Measurements from ENCODE around the gene ACP7.
"Not testable (repeated sequence)": the region's sequence is repeated elsewhere in the genome, so short reads cannot be mapped to it uniquely, and the experiment has no call there.

ACP7 gene

DNA sequence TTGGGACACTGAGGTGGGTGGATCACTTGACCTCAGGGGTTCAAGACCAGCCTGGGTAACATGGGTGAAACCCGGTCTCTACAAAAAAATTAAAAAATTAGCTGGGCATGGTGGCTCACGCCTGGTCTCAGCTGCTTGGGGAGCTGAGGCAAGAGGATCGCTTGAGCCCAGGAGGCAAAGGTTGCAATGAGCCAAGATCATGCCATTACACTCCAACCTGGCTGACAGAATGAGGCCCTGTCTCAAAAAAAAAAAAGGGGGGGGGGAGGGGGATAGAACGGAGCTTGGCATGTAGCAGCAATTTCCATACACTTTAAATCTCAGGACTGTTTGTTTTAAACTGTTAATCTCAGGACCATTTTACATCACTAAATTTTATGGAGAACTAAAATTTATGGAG lies 2.2 kb downstream of the ACP7 start:
- no peaks in the 10 kb centered on the region for H3K9me3 ChIP-seq (ENCODE audit: control insufficient read depth in 2 of 2, low read length in 2 of 2)
- H3K27ac ChIP-seq (ENCODE audit: low read depth in 2 of 2, low read length in 2 of 2), result no peak overlapping the region
- no peaks in the 10 kb centered on the region for H3K4me1 ChIP-seq (ENCODE audit: control insufficient read depth in 2 of 2, insufficient read depth in 2 of 2, low read length in 2 of 2)
- H3K36me3 ChIP-seq (ENCODE audit: control insufficient read depth in 2 of 2, insufficient read depth in 2 of 2, low read length in 2 of 2), result no peaks in the 10 kb centered on the region
- no peak overlapping the region for H3K9ac ChIP-seq (ENCODE audit: low read depth in 1 of 2, low read length in 2 of 2)
- H3K4me3 ChIP-seq (ENCODE audit: low read length in 2 of 2), result no peak overlapping the region
- peaks cover 29% of the 10 kb centered on the region in 2 donors for H3K27me3 ChIP-seq (ENCODE audit: control insufficient read depth in 2 of 2, insufficient read depth in 2 of 2, low read length in 2 of 2)

DNA sequence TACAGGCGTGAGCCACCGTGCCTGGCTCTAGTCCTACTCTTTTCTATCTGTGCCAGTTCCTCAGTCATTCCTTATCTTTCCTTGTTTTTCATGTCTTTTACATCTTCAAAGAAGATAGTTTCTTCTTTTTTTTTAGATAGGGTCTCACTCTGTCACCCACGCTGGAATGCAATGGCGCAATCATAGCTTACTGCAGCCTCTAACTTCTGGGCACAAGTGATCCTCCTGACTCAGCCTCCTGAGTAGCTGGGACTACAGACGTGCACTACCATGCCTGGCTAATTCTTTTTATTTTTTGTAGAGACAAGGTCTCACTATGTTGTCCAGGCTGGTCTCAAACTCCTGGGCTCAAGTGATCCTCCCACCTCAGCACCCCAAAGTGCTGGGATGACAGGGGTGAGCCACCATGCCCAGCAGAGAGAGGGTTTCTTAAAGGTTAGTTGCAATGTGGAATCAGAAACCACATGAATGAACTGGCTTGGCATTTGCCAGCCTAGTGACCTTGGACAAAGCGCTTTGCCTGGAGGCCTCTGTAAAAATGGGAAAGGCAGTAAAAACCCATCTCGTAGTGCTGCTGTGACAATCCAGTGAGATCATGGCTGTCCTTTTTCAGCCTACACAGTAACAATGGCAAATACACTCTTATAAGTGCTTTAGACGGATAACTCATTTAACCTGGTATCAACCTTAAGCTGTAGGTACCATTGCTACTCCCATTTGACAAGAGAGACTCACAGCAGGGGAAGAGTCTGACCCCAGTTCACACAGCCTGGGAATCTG lies 3.9 kb downstream of the ACP7 start:
- no peak overlapping the region for H3K4me3 ChIP-seq (ENCODE audit: low read length in 2 of 2)
- H3K4me1 ChIP-seq (ENCODE audit: control insufficient read depth in 2 of 2, insufficient read depth in 2 of 2, low read length in 2 of 2), result no peaks in the 10 kb centered on the region
- H3K36me3 ChIP-seq (ENCODE audit: control insufficient read depth in 2 of 2, insufficient read depth in 2 of 2, low read length in 2 of 2), result no peaks in the 10 kb centered on the region
- no peaks in the 10 kb centered on the region for H3K9me3 ChIP-seq (ENCODE audit: control insufficient read depth in 2 of 2, low read length in 2 of 2)
- no peak overlapping the region for H3K27ac ChIP-seq (ENCODE audit: low read depth in 2 of 2, low read length in 2 of 2)
- H3K27me3 ChIP-seq (ENCODE audit: control insufficient read depth in 2 of 2, insufficient read depth in 2 of 2, low read length in 2 of 2), result peaks cover 21 to 24% of the 10 kb centered on the region in 2 donors
- no peak overlapping the region for H3K9ac ChIP-seq (ENCODE audit: low read depth in 1 of 2, low read length in 2 of 2)

DNA sequence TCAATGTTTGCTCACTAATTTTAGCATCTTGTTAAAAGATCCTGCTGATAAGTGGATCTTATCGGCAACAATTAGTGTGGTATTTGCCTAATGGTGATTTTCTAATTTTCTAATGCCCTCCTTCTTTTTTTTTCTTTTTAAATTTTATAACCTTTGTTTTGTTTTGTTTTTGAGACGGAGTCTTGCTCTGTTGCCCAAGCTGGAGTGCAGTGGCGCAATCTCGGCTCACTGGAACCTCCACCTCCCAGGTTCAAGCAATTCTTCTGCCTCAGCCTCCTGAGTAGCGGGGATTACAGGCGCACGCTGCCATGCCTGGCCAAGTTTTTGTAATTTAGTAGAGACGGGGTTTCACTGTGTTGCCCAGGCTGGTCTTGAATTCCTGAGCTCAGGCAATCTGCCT lies 5.8 kb downstream of the ACP7 start:
- H3K4me1 ChIP-seq (ENCODE audit: control insufficient read depth in 2 of 2, insufficient read depth in 2 of 2, low read length in 2 of 2), result not testable (repeated sequence)
- H3K27me3 ChIP-seq (ENCODE audit: control insufficient read depth in 2 of 2, insufficient read depth in 2 of 2, low read length in 2 of 2), result peaks cover 10 to 11% of the 10 kb centered on the region in 2 donors

DNA sequence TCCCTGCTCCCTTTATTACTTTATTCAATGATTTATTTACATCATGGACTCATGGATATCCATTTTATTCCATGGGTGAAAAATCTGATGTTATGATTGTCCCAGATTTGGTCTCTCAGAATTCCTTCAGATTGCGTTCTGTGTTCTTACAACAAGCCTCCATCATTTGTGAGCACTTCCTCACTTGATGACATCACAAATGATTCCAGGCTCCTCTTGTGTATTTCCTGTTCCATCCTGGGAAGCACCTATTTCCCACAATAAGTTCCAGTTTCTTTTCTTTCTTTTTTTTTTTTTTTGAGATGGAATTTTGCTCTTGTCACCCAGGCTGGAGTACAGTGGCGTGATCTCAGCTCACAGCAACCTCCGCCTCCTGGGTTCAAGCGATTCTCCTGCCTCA lies 6.7 kb downstream of the ACP7 start:
- Histone ChIP-seq H3K27me3 (ENCODE audit: control insufficient read depth in 2 of 2, insufficient read depth in 2 of 2, low read length in 2 of 2) (peaks cover 1 to 2% of the 10 kb centered on the region in 2 donors), H3K9me3 (ENCODE audit: control insufficient read depth in 2 of 2, low read length in 2 of 2) (no peaks in the 10 kb centered on the region), H3K4me1 (ENCODE audit: control insufficient read depth in 2 of 2, insufficient read depth in 2 of 2, low read length in 2 of 2) (no peaks in the 10 kb centered on the region), H3K4me3 (ENCODE audit: low read length in 2 of 2) (no peak overlapping the region), H3K36me3 (ENCODE audit: control insufficient read depth in 2 of 2, insufficient read depth in 2 of 2, low read length in 2 of 2) (no peaks in the 10 kb centered on the region), H3K9ac (ENCODE audit: low read depth in 1 of 2, low read length in 2 of 2) (no peak overlapping the region), H3K27ac (ENCODE audit: low read depth in 2 of 2, low read length in 2 of 2) (no peak overlapping the region)

More for the DNA sequence above, 5.8 kb downstream of the ACP7 start:
- H3K36me3 ChIP-seq (ENCODE audit: control insufficient read depth in 2 of 2, insufficient read depth in 2 of 2, low read length in 2 of 2); H3K27ac ChIP-seq (ENCODE audit: low read depth in 2 of 2, low read length in 2 of 2); H3K9me3 ChIP-seq (ENCODE audit: control insufficient read depth in 2 of 2, low read length in 2 of 2); H3K4me3 ChIP-seq (ENCODE audit: low read length in 2 of 2); H3K9ac ChIP-seq (ENCODE audit: low read depth in 1 of 2, low read length in 2 of 2): not testable (repeated sequence)

DNA sequence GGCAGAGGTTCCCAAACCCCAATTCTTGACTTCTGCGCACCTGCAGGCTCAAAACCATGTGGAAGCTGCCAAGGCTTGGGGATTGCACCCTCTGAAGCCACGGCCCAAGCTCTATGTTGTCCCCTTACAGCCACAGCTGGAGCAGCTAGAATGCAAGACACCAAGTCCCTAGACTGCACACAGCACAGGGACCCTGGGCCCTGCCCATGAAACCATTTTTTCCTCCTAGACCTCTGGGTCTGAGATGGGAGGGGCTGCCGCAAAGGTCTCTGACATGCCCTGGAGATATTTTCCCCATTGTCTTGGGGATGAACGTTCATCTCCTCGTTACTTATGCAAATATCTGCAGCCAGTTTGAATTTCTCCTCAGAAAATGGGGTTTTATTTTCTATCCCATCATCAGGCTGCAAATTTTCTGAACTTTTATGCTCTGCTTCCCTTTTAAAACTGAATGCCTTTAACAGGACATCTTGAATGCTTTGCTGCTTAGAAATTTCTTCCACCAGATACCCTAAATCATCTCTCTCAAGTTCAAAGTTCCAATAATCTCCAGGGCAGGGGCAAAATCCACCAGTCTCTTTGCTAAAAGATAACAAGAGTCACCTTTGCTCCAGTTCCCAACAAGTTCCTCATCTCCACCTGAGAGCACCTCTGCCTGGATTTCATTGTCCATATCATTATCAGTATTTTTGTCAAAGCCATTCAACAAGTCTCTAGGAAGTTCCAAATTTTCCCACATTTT lies 11.8 kb downstream of the ACP7 start:
- H3K27me3 ChIP-seq (ENCODE audit: control insufficient read depth in 2 of 2, insufficient read depth in 2 of 2, low read length in 2 of 2); H3K36me3 ChIP-seq (ENCODE audit: control insufficient read depth in 2 of 2, insufficient read depth in 2 of 2, low read length in 2 of 2); H3K27ac ChIP-seq (ENCODE audit: low read depth in 2 of 2, low read length in 2 of 2); H3K4me1 ChIP-seq (ENCODE audit: control insufficient read depth in 2 of 2, insufficient read depth in 2 of 2, low read length in 2 of 2); H3K9ac ChIP-seq (ENCODE audit: low read depth in 1 of 2, low read length in 2 of 2); H3K9me3 ChIP-seq (ENCODE audit: control insufficient read depth in 2 of 2, low read length in 2 of 2); H3K4me3 ChIP-seq (ENCODE audit: low read length in 2 of 2): not testable (repeated sequence)

DNA sequence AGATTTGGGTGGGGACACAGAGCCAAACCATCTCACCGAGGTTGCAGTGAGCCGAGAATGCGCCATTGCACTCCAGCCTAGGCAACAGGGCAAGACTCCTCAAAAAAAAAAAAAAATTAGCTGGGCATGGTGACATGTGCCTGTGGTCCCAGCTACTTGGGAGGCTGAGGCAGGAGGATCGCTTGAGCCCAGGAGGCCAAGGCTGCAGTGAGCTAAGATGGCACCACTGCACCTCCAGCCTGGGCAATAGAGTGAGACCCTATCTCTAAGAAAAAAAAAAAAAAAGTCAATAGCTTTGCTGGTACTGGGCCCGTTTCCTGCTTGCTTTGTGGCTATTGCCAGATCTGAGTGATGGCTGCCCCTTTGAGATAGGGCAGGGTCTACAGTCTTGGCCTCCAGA lies 13.1 kb downstream of the ACP7 start:
- no peaks in the 10 kb centered on the region for H3K4me1 ChIP-seq (ENCODE audit: control insufficient read depth in 2 of 2, insufficient read depth in 2 of 2, low read length in 2 of 2)
- H3K4me3 ChIP-seq (ENCODE audit: low read length in 2 of 2), result no peak overlapping the region
- H3K27ac ChIP-seq (ENCODE audit: low read depth in 2 of 2, low read length in 2 of 2), result no peak overlapping the region
- H3K9me3 ChIP-seq (ENCODE audit: control insufficient read depth in 2 of 2, low read length in 2 of 2), result no peaks in the 10 kb centered on the region
- H3K9ac ChIP-seq (ENCODE audit: low read depth in 1 of 2, low read length in 2 of 2), result no peak overlapping the region
- no peaks in the 10 kb centered on the region for H3K36me3 ChIP-seq (ENCODE audit: control insufficient read depth in 2 of 2, insufficient read depth in 2 of 2, low read length in 2 of 2)
- peaks cover 3 to 4% of the 10 kb centered on the region in 2 donors for H3K27me3 ChIP-seq (ENCODE audit: control insufficient read depth in 2 of 2, insufficient read depth in 2 of 2, low read length in 2 of 2)

DNA sequence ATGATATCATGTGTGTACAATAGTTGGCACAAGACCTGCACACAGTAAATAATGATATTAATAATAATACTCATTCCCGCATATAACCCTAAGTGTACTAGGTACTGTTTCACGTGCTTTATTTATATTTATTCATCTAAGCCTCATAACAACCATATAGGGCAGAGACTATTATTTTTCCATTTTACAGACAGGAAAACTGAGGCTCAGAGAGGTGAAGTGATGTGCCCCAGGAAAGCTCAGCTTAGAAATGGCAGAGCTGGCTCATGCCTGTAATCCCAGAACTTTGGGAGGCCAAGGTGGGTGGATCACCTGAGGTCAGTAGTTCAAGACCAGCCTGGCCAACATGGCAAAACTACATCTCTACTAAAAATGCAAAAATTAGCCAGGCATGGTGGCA lies 13.6 kb downstream of the ACP7 start:
- H3K27ac ChIP-seq (ENCODE audit: low read depth in 2 of 2, low read length in 2 of 2), result no peak overlapping the region
- H3K36me3 ChIP-seq (ENCODE audit: control insufficient read depth in 2 of 2, insufficient read depth in 2 of 2, low read length in 2 of 2), result no peaks in the 10 kb centered on the region
- peaks cover 3 to 4% of the 10 kb centered on the region in 2 donors for H3K27me3 ChIP-seq (ENCODE audit: control insufficient read depth in 2 of 2, insufficient read depth in 2 of 2, low read length in 2 of 2)
- no peak overlapping the region for H3K9ac ChIP-seq (ENCODE audit: low read depth in 1 of 2, low read length in 2 of 2)
- H3K4me3 ChIP-seq (ENCODE audit: low read length in 2 of 2), result no peak overlapping the region
- no peaks in the 10 kb centered on the region for H3K4me1 ChIP-seq (ENCODE audit: control insufficient read depth in 2 of 2, insufficient read depth in 2 of 2, low read length in 2 of 2)
- H3K9me3 ChIP-seq (ENCODE audit: control insufficient read depth in 2 of 2, low read length in 2 of 2), result no peaks in the 10 kb centered on the region

DNA sequence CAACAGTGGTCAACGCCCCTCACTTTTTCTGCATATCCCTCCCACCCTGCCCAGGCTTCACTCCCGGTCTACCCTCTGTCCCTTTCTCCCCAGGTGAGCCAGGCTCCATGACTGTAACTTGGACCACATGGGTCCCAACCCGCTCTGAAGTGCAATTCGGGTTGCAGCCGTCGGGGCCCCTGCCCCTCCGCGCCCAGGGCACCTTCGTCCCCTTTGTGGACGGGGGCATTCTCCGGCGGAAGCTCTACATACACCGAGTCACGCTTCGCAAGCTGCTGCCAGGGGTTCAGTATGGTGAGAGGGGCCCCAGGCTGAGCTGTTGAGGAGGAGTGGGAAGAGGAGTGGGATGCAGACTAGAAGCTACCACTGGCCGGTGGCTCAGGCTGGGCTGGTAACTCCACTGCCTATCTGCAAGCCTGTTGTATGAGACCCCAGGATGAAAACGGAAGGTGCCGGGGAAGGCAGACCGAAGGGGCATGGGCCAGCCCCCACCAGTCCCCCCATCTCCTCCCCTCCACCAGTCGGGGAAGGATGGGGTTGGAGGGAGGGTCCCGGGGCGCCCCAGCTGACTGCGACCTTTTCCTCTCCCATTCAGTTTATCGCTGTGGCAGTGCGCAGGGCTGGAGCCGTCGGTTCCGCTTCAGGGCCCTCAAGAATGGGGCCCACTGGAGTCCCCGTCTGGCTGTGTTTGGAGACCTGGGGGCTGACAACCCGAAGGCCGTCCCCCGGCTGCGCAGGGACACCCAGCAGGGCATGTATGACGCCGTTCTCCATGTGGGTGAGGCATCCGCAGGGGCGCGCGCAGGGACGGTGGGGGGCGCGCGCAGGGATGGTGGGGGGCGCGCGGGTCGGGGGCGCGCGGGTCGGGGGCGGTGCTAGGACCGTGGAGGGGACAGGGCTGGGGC lies 14.4 kb downstream of the ACP7 start:
- Histone ChIP-seq H3K4me1 (ENCODE audit: control insufficient read depth in 2 of 2, insufficient read depth in 2 of 2, low read length in 2 of 2) (no peaks in the 10 kb centered on the region), H3K27me3 (ENCODE audit: control insufficient read depth in 2 of 2, insufficient read depth in 2 of 2, low read length in 2 of 2) (peaks cover 3 to 4% of the 10 kb centered on the region in 2 donors), H3K9ac (ENCODE audit: low read depth in 1 of 2, low read length in 2 of 2) (no peak overlapping the region), H3K36me3 (ENCODE audit: control insufficient read depth in 2 of 2, insufficient read depth in 2 of 2, low read length in 2 of 2) (no peaks in the 10 kb centered on the region), H3K27ac (ENCODE audit: low read depth in 2 of 2, low read length in 2 of 2) (no peak overlapping the region), H3K4me3 (ENCODE audit: low read length in 2 of 2) (no peak overlapping the region), H3K9me3 (ENCODE audit: control insufficient read depth in 2 of 2, low read length in 2 of 2) (no peaks in the 10 kb centered on the region)

DNA sequence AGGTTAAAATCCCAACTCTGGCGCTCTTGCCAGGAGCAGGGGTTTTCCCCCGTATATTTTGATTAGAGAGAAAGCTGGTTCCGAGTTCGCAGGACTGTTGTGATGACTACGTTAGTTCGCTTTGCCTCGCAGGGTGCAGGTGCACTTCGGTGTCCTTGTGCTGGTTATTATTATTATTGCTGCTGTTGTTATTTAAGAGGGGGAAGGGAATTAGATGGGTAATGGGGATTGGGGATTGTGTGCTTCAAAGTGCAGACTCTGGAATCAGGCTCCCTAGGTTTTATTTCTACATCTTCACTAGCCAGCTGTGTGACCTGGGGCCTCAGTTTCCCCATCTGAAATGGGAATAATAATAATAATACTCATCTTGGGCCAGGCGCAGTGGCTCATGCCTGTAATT lies 15.2 kb downstream of the ACP7 start:
- Histone ChIP-seq H3K4me1 (ENCODE audit: control insufficient read depth in 2 of 2, insufficient read depth in 2 of 2, low read length in 2 of 2) (no peaks in the 10 kb centered on the region), H3K4me3 (ENCODE audit: low read length in 2 of 2) (no peak overlapping the region), H3K27me3 (ENCODE audit: control insufficient read depth in 2 of 2, insufficient read depth in 2 of 2, low read length in 2 of 2) (peaks cover 3 to 4% of the 10 kb centered on the region in 2 donors), H3K9me3 (ENCODE audit: control insufficient read depth in 2 of 2, low read length in 2 of 2) (no peaks in the 10 kb centered on the region), H3K36me3 (ENCODE audit: control insufficient read depth in 2 of 2, insufficient read depth in 2 of 2, low read length in 2 of 2) (no peaks in the 10 kb centered on the region), H3K9ac (ENCODE audit: low read depth in 1 of 2, low read length in 2 of 2) (no peak overlapping the region), H3K27ac (ENCODE audit: low read depth in 2 of 2, low read length in 2 of 2) (no peak overlapping the region)

Measured in mucosa of rectum (tissue), 2 donors.